H1 (cell line): ENCODE measurements around the gene NUP88. TPM values are rescaled to one million over a fixed set of nuclear protein-coding genes. Genes with fewer than 3 reads are reported as not detected.

ENCODE experiments used
- CBX5 ChIP-seq: fragments of 300-800, 300-1000 bp; sonication (generic); IDR thresholded peaks from 2 replicates; pipeline ENCODE4 v1.7.1; 2016; ENCODE audit warnings: antibody characterized with exemption, low read length, low read depth
- CHD2 ChIP-seq: IDR thresholded peaks from 2 replicates; pipeline ENCODE4 v1.6.1; 2012; ENCODE audit warnings: low read length, improper control_type of control experiment
- EZH2 ChIP-seq: fragments of 200-600 bp; sonication (generic); IDR thresholded peaks from 2 replicates; pipeline ENCODE4 v1.7.1; 2012; ENCODE audit warnings: low read depth, mild to moderate bottlenecking, moderate library complexity, low read length, inconsistent platforms; ENCODE audit not compliant: severe bottlenecking
- GTF2F1 ChIP-seq: IDR thresholded peaks from 2 replicates; pipeline ENCODE4 v1.6.1; 2012; ENCODE audit warnings: low read depth, low read length, improper control_type of control experiment, borderline replicate concordance
- HDAC2 ChIP-seq, 2 experiments: fragments of 300-600 bp in 1 of 2; sonication (generic) in 1 of 2; IDR thresholded peaks; 2 replicates each; pipeline ENCODE4 v1.6.1; 2011 to 2012; ENCODE audit warnings: low read depth in 2 of 2, low read length in 2 of 2, mild to moderate bottlenecking in 2 of 2, moderate library complexity in 2 of 2, borderline replicate concordance in 1 of 2, inconsistent platforms in 1 of 2
- NRF1 ChIP-seq: IDR thresholded peaks from 2 replicates; pipeline ENCODE4 v1.6.1; 2011; ENCODE audit warnings: mild to moderate bottlenecking, low read depth, low read length, improper control_type of control experiment
- RAD21 ChIP-seq, 2 experiments: IDR thresholded peaks in 1 of 2; conservative IDR thresholded peaks in 1 of 2; 2 replicates each; pipeline ENCODE4 v1.6.1; 2011; ENCODE audit warnings: low read depth in 2 of 2, low read length in 2 of 2, improper control_type of control experiment in 1 of 2, inconsistent platforms in 1 of 2, mild to moderate bottlenecking in 1 of 2, moderate library complexity in 1 of 2
- SIRT6 ChIP-seq: IDR thresholded peaks from one replicate; pipeline ENCODE4 v1.7.1; 2012; ENCODE audit warnings: low read length, inconsistent platforms
- SP1 ChIP-seq: IDR thresholded peaks from 2 replicates; pipeline ENCODE4 v1.6.1; 2011; ENCODE audit warnings: low read depth, low read length
- TBP ChIP-seq: IDR thresholded peaks from 2 replicates; pipeline ENCODE4 v1.6.1; 2011; ENCODE audit warnings: low read depth, low read length, improper control_type of control experiment
- polyA plus RNA-seq, 7 experiments: library from polyadenylated mRNA; depleted of rRNA in 3 of 7; stranded (reverse) in 5 of 7; unstranded in 2 of 7; fragments of >200 nt in 5 of 7; fragments of 200-250 nt in 2 of 7; gene quantifications; 1 replicate in 5 of 7; 2 replicates in 1 of 7; 4 replicates in 1 of 7; pipeline versions ENCODE4 v1.2.1 to v1.2.3, GENCODE V29; 2011 to 2013; ENCODE audit warnings: missing spikeins in 2 of 7, mixed read lengths in 2 of 7
- total RNA-seq: library from RNA; stranded (reverse); fragmentation: NEBNext Ultra II Directional; extraction: Animal tissue kit (Norgen Biotek cat#: 25700); gene quantifications from 2 replicates; pipeline ENCODE4 v1.2.1, GENCODE V29; 2021
- TF ChIP-seq, protein P1 (sequence below), 3 experiments: IDR thresholded peaks; 1 replicate in 2 of 3; 2 replicates in 1 of 3; pipeline versions ENCODE4 v1.5.1 to v1.6.1; 2011; ENCODE audit warnings: low read length in 3 of 3, mild to moderate bottlenecking in 3 of 3, inconsistent platforms in 2 of 3, low read depth in 1 of 3, moderate library complexity in 1 of 3; ENCODE audit not compliant: insufficient read depth in 1 of 3; ENCODE audit errors: control extremely low read depth in 1 of 3
- TF ChIP-seq, protein P2 (sequence below): IDR thresholded peaks from 2 replicates; pipeline ENCODE4 v1.6.1; 2012; ENCODE audit warnings: inconsistent platforms
- TF ChIP-seq, protein P3 (sequence below): IDR thresholded peaks from 2 replicates; pipeline ENCODE4 v1.6.1; 2012; ENCODE audit warnings: low read length, inconsistent platforms
- TF ChIP-seq, protein P4 (sequence below): IDR thresholded peaks from 2 replicates; pipeline ENCODE4 v1.6.1; 2011; ENCODE audit warnings: low read length, improper control_type of control experiment

The NUP88 gene
- total and polyA plus RNA-seq, 2 of the 8 experiments (the other 6 are each of a cell fraction or from before 2014, with no cell fraction given): 77.4 to 105 TPM

DNA sequence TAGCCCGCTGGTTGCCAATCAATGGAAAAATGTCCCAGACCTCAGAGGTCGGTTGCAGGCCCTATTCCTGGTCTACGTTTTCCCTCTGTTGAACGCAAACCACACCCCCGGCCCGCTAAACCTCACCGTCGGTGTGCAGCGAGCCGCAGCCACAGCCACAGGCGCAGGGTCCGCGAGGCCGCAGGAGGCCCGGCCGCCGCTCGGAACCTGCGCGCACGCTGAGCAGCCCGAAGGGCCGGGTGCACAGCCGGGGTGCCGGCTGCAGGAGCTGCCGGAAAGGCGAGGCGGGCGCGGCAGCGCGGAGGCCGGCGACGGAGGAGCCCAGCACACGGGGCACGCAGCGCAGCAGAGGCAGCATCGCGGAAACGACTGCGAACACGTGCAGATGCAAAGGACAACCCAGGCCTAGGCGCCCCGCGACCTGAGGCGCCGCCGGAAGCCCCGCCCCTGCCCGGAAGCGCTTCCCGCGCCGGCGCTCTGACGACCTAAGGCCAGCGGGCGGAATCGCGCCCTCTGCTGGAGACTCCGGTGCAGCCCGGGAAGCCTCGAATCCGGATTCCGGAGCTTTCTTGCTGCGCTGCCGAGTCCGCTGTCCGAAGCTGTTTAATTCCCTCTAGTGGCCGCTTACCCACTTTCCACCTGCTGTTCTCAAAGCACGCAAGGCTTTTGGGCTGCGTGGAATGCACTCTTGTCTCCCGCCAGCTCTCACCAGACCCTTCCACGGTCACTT is 19.4 kb upstream of the NUP88 start, which contains the start of gene C1QBP (continued):
- TF ChIP-seq, protein P1, sequence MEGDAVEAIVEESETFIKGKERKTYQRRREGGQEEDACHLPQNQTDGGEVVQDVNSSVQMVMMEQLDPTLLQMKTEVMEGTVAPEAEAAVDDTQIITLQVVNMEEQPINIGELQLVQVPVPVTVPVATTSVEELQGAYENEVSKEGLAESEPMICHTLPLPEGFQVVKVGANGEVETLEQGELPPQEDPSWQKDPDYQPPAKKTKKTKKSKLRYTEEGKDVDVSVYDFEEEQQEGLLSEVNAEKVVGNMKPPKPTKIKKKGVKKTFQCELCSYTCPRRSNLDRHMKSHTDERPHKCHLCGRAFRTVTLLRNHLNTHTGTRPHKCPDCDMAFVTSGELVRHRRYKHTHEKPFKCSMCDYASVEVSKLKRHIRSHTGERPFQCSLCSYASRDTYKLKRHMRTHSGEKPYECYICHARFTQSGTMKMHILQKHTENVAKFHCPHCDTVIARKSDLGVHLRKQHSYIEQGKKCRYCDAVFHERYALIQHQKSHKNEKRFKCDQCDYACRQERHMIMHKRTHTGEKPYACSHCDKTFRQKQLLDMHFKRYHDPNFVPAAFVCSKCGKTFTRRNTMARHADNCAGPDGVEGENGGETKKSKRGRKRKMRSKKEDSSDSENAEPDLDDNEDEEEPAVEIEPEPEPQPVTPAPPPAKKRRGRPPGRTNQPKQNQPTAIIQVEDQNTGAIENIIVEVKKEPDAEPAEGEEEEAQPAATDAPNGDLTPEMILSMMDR (IDR thresholded peaks at IDR 0.05; ENCODE audit: control extremely low read depth in 1 of 3, insufficient read depth in 1 of 3, low read depth in 1 of 3, low read length in 3 of 3): peak; percentile 63 to 98 (median 97)
- TF ChIP-seq, protein P2, sequence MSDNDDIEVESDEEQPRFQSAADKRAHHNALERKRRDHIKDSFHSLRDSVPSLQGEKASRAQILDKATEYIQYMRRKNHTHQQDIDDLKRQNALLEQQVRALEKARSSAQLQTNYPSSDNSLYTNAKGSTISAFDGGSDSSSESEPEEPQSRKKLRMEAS: peak; percentile 93
- TF ChIP-seq, protein P3, sequence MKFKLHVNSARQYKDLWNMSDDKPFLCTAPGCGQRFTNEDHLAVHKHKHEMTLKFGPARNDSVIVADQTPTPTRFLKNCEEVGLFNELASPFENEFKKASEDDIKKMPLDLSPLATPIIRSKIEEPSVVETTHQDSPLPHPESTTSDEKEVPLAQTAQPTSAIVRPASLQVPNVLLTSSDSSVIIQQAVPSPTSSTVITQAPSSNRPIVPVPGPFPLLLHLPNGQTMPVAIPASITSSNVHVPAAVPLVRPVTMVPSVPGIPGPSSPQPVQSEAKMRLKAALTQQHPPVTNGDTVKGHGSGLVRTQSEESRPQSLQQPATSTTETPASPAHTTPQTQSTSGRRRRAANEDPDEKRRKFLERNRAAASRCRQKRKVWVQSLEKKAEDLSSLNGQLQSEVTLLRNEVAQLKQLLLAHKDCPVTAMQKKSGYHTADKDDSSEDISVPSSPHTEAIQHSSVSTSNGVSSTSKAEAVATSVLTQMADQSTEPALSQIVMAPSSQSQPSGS: peak; percentile 53; the same call in 1 of the 2 replicates
- peak; percentile 76 for TF ChIP-seq TBP
- TF ChIP-seq SIRT6: no peak
- peak; percentile 54 to 97; a peak in 1 of 4 replicates for TF ChIP-seq HDAC2 (IDR thresholded peaks at IDR 0.05; ENCODE audit: borderline replicate concordance in 1 of 2, low read depth in 2 of 2, low read length in 2 of 2)
- TF ChIP-seq, protein P4, sequence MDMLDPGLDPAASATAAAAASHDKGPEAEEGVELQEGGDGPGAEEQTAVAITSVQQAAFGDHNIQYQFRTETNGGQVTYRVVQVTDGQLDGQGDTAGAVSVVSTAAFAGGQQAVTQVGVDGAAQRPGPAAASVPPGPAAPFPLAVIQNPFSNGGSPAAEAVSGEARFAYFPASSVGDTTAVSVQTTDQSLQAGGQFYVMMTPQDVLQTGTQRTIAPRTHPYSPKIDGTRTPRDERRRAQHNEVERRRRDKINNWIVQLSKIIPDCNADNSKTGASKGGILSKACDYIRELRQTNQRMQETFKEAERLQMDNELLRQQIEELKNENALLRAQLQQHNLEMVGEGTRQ: peak; percentile 33; the same call in 1 of the 2 replicates
- TF ChIP-seq CHD2: 0 out of 2 replicates have a peak, but pooled peaks have one; percentile 14
- peak; percentile 55 for TF ChIP-seq NRF1
- no peak for TF ChIP-seq GTF2F1
- no peak for TF ChIP-seq CBX5
- peak; percentile 21 to 38; a peak in 3 of 4 replicates for TF ChIP-seq RAD21 (IDR thresholded peaks at IDR 0.05 in 1 of 2, conservative IDR thresholded peaks at IDR 0.05 in 1 of 2; ENCODE audit: low read depth in 2 of 2, low read length in 2 of 2)
- peak; percentile 49; the same call in 1 of the 2 replicates for TF ChIP-seq SP1
- no peak for TF ChIP-seq EZH2
